Fibroblast of upper back skin (primary cell): Measurements from ENCODE around the gene BARX2.

Experiments
- DNase-seq: peaks from one replicate; pipeline ENCODE4 v3.0.0-alpha.2; 2013

Gene BARX2

GRCh38 chr11:129443276-129443675 lies 67.6 kb downstream of the BARX2 start:
- DNase-seq: no peak

GRCh38 chr11:129444274-129444673 lies 68.6 kb downstream of the BARX2 start:
- no peak for DNase-seq

GRCh38 chr11:129445226-129445625 lies 69.6 kb downstream of the BARX2 start:
- DNase-seq: no peak

GRCh38 chr11:129446572-129446971 lies 70.9 kb downstream of the BARX2 start:
- DNase-seq: no peak

- DNase-seq: no peak
Observed at GRCh38 chr11:129447654-129448239, 72.1 kb downstream of the BARX2 start.

- no peak for DNase-seq
Observed at GRCh38 chr11:129451524-129451923, 75.9 kb downstream of the BARX2 start.

GRCh38 chr11:129453293-129453721 lies 77.7 kb downstream of the BARX2 start:
- no peak for DNase-seq

- DNase-seq: no peak
Observed at GRCh38 chr11:129455101-129455500, 79.5 kb downstream of the BARX2 start.

GRCh38 chr11:129455756-129456655 lies 80.4 kb downstream of the BARX2 start:
- DNase-seq: no peak

- no peak for DNase-seq
Observed at GRCh38 chr11:129457321-129457720, 81.7 kb downstream of the BARX2 start.

GRCh38 chr11:129458278-129458677 lies 82.6 kb downstream of the BARX2 start:
- no peak for DNase-seq

- DNase-seq: no peak
Observed at GRCh38 chr11:129458756-129459535, 83.3 kb downstream of the BARX2 start.

GRCh38 chr11:129460714-129461113 lies 85.1 kb downstream of the BARX2 start:
- no peak for DNase-seq

- no peak for DNase-seq
Observed at GRCh38 chr11:129484068-129484467, 108.4 kb downstream of the BARX2 start.

- DNase-seq: no peak
Observed at GRCh38 chr11:129489249-129489648, 113.6 kb downstream of the BARX2 start.

GRCh38 chr11:129490004-129490403 lies 114.4 kb downstream of the BARX2 start:
- no peak for DNase-seq

- DNase-seq: no peak
Observed at GRCh38 chr11:129493746-129494145, 118.1 kb downstream of the BARX2 start.
